Activated naive CD4-positive, alpha-beta T cell treated with anti-CD3 and anti-CD28 coated beads for 36 hours (primary cell): ENCODE data around the gene CRABP2. TPM values are rescaled to one million over a fixed set of nuclear protein-coding genes. Genes with fewer than 3 reads are reported as not detected.

ENCODE experiments used
- CTCF ChIA-PET: fragments of 350-600 bp; sonication (Branson Sonifier 250); formaldehyde crosslinking; loops from one replicate; lab custom pipeline; 2021; ENCODE audit warnings: antibody characterized with exemption; lab: Charles Lee
- DNase-seq: peaks from one replicate; pipeline ENCODE4 v3.0.0-alpha.2; 2020
- H3K27ac Mint-ChIP-seq: one replicate; pipeline ENCODE4 v1.8.0; 2021; ENCODE audit warnings: mild to moderate bottlenecking, mixed read lengths
- H3K27me3 Mint-ChIP-seq: one replicate; pipeline ENCODE4 v1.8.0; 2021; ENCODE audit warnings: low read depth, mixed read lengths
- H3K36me3 Mint-ChIP-seq: one replicate; pipeline ENCODE4 v1.8.0; 2021; ENCODE audit warnings: low read depth, mixed read lengths
- H3K4me1 Mint-ChIP-seq: one replicate; pipeline ENCODE4 v1.8.0; 2021; ENCODE audit warnings: low read depth, mixed read lengths
- H3K4me3 Mint-ChIP-seq: one replicate; pipeline ENCODE4 v1.8.0; 2021; ENCODE audit warnings: mild to moderate bottlenecking, moderate library complexity, mixed read lengths
- H3K9me3 Mint-ChIP-seq: one replicate; pipeline ENCODE4 v1.8.0; 2021; ENCODE audit warnings: mixed read lengths
- intact Hi-C: fragments of 100-400 bp; cut with micrococcal nuclease; formaldehyde crosslinking; loops from one replicate; pipeline ENCODE4 v1.15.1; 2023
- total RNA-seq, 2 experiments: library from RNA; stranded (reverse); gene quantifications; one replicate each; pipeline ENCODE4 v1.2.3, GENCODE V29; 2021

Gene CRABP2
- total RNA-seq, 2 experiments from 2014 or later, result 0.45 to 0.72 TPM

- intact Hi-C loops, result no loop called here
- no peaks in the 10 kb centered on the region for H3K4me1 Mint-ChIP-seq
- no peak overlapping the region for H3K27ac Mint-ChIP-seq
- CTCF ChIA-PET, result interaction anchor here (0.7 kb wide), 1 partner anchor 10 kb away, joined by 3 read pairs; no protein-coding TSS in a partner anchor
- no peak overlapping the region for H3K4me3 Mint-ChIP-seq
- no peak for DNase-seq
- peaks cover 12% of the 10 kb centered on the region for H3K27me3 Mint-ChIP-seq
- H3K36me3 Mint-ChIP-seq, result no peaks in the 10 kb centered on the region
- H3K9me3 Mint-ChIP-seq, result no peaks in the 10 kb centered on the region
These were observed 33.6 kb downstream of the CRABP2 start for GRCh38 chr1:156671804-156672203.

GRCh38 chr1:156670791-156671190 is 34.6 kb downstream of the CRABP2 start:
- H3K9me3 Mint-ChIP-seq, result no peaks in the 10 kb centered on the region
- H3K27me3 Mint-ChIP-seq, result peaks cover 8% of the 10 kb centered on the region
- no peaks in the 10 kb centered on the region for H3K36me3 Mint-ChIP-seq
- no peak for DNase-seq
- no peaks in the 10 kb centered on the region for H3K4me1 Mint-ChIP-seq
- no peak overlapping the region for H3K27ac Mint-ChIP-seq
- H3K4me3 Mint-ChIP-seq, result no peak overlapping the region
- CTCF ChIA-PET, result interaction anchor here (1.0 kb wide), 1 partner anchor 10 kb away, joined by 3 read pairs; no protein-coding TSS in a partner anchor
- intact Hi-C loops, result no loop called here

GRCh38 chr1:156670359-156670758 is 35.0 kb downstream of the CRABP2 start:
- CTCF ChIA-PET, result interaction anchor here (1.0 to 1.4 kb wide), 2 partner anchors 9 to 12 kb away, joined by 3 to 4 read pairs; no protein-coding TSS in a partner anchor

GRCh38 chr1:156669794-156670193 is 35.6 kb downstream of the CRABP2 start:
- DNase-seq, result no peak
- CTCF ChIA-PET, result interaction anchor here (1.0 to 2.5 kb wide), 3 partner anchors 9 to 56 kb away, joined by 3 to 7 read pairs (median 4); no protein-coding TSS in a partner anchor
- Mint-ChIP-seq H3K36me3 (no peaks in the 10 kb centered on the region), H3K9me3 (no peaks in the 10 kb centered on the region), H3K4me3 (no peak overlapping the region), H3K27me3 (peaks cover 3% of the 10 kb centered on the region), H3K4me1 (no peaks in the 10 kb centered on the region), H3K27ac (no peak overlapping the region)
- intact Hi-C loops, result no loop called here

More at GRCh38 chr1:156670359-156670758, 35.0 kb downstream of the CRABP2 start:
- Mint-ChIP-seq H3K27ac (no peak overlapping the region), H3K9me3 (no peaks in the 10 kb centered on the region), H3K4me1 (no peaks in the 10 kb centered on the region), H3K4me3 (no peak overlapping the region), H3K27me3 (peaks cover 3% of the 10 kb centered on the region), H3K36me3 (no peaks in the 10 kb centered on the region)
- intact Hi-C loops, result no loop called here
- DNase-seq, result no peak

- CTCF ChIA-PET, result interaction anchor here (1.1 to 2.5 kb wide), 3 partner anchors 9 to 57 kb away, joined by 3 to 7 read pairs (median 4); no protein-coding TSS in a partner anchor
- H3K27ac Mint-ChIP-seq, result no peak overlapping the region
- no peaks in the 10 kb centered on the region for H3K9me3 Mint-ChIP-seq
- no peaks in the 10 kb centered on the region for H3K4me1 Mint-ChIP-seq
- no peaks in the 10 kb centered on the region for H3K27me3 Mint-ChIP-seq
- H3K36me3 Mint-ChIP-seq, result no peaks in the 10 kb centered on the region
- no peak overlapping the region for H3K4me3 Mint-ChIP-seq
- no peak for DNase-seq
- intact Hi-C loops, result no loop called here
These were observed 36.4 kb downstream of the CRABP2 start for GRCh38 chr1:156668801-156669637.

GRCh38 chr1:156667968-156668709 is 37.2 kb downstream of the CRABP2 start:
- CTCF ChIA-PET, result interaction anchor here (0.6 to 2.5 kb wide), 4 partner anchors 8 to 62 kb away, joined by 3 to 7 read pairs (median 4); no protein-coding TSS in a partner anchor
- intact Hi-C loops, result no loop called here
- DNase-seq, result no peak
- Mint-ChIP-seq H3K9me3 (no peaks in the 10 kb centered on the region), H3K4me1 (no peaks in the 10 kb centered on the region), H3K27ac (no peak overlapping the region), H3K36me3 (no peaks in the 10 kb centered on the region), H3K4me3 (no peak overlapping the region), H3K27me3 (no peaks in the 10 kb centered on the region)

- Mint-ChIP-seq H3K36me3 (no peaks in the 10 kb centered on the region), H3K4me1 (peaks cover 2% of the 10 kb centered on the region), H3K27me3 (no peaks in the 10 kb centered on the region), H3K9me3 (no peaks in the 10 kb centered on the region), H3K4me3 (no peak overlapping the region), H3K27ac (no peak overlapping the region)
- intact Hi-C loops, result no loop called here
- CTCF ChIA-PET, result interaction anchor here (0.6 to 2.5 kb wide), 3 partner anchors 22 to 63 kb away, joined by 3 to 7 read pairs (median 4); no protein-coding TSS in a partner anchor
- no peak for DNase-seq
These were observed 37.8 kb downstream of the CRABP2 start for GRCh38 chr1:156667610-156667967.

GRCh38 chr1:156666862-156667609 is 38.3 kb downstream of the CRABP2 start:
- H3K27ac Mint-ChIP-seq, result no peak overlapping the region
- no peak overlapping the region for H3K4me3 Mint-ChIP-seq
- intact Hi-C loops, result no loop called here
- H3K9me3 Mint-ChIP-seq, result no peaks in the 10 kb centered on the region
- no peaks in the 10 kb centered on the region for H3K36me3 Mint-ChIP-seq
- CTCF ChIA-PET, result interaction anchor here (0.7 to 2.5 kb wide), 3 partner anchors 22 to 308 kb away, joined by 3 to 7 read pairs (median 4); no protein-coding TSS in a partner anchor
- H3K27me3 Mint-ChIP-seq, result no peaks in the 10 kb centered on the region
- no peak for DNase-seq
- peaks cover 5% of the 10 kb centered on the region for H3K4me1 Mint-ChIP-seq

GRCh38 chr1:156665539-156665938 is 39.8 kb downstream of the CRABP2 start:
- CTCF ChIA-PET, result interaction anchor here (0.6 to 2.3 kb wide), 5 partner anchors 12 to 221 kb away, joined by 3 to 8 read pairs (median 3); partner anchors contain the start of genes CRABP2 and NES
- intact Hi-C loops, result no loop called here
- Mint-ChIP-seq H3K27ac (no peak overlapping the region), H3K4me1 (peaks cover 15% of the 10 kb centered on the region), H3K9me3 (no peaks in the 10 kb centered on the region), H3K27me3 (no peaks in the 10 kb centered on the region), H3K4me3 (no peak overlapping the region), H3K36me3 (no peaks in the 10 kb centered on the region)
- no peak for DNase-seq

- H3K4me1 Mint-ChIP-seq, result peaks cover 20% of the 10 kb centered on the region
- H3K4me3 Mint-ChIP-seq, result no peak overlapping the region
- CTCF ChIA-PET, result interaction anchor here (1.0 to 2.3 kb wide), 4 partner anchors 12 to 41 kb away, joined by 3 to 8 read pairs (median 4); partner anchors contain the start of genes CRABP2 and NES
- no peaks in the 10 kb centered on the region for H3K27me3 Mint-ChIP-seq
- DNase-seq, result no peak
- H3K27ac Mint-ChIP-seq, result no peak overlapping the region
- no peaks in the 10 kb centered on the region for H3K36me3 Mint-ChIP-seq
- intact Hi-C loops, result loop anchor here (5.0 kb wide), 1 partner anchor 208 kb away; no protein-coding TSS in a partner anchor
- H3K9me3 Mint-ChIP-seq, result no peaks in the 10 kb centered on the region
These were observed 40.5 kb downstream of the CRABP2 start for GRCh38 chr1:156664767-156665411.
